ENCODE results near the gene NOXA1.

GRCh38 chr9:137422604-137423513 lies at the start of gene NOXA1, which contains the start of gene EXD3:
- TF ChIP-seq MXI1 (conservative IDR thresholded peaks at IDR 0.05; ENCODE audit: poor library complexity, severe bottlenecking) (peak; percentile 56), POLR2AphosphoS5 (IDR thresholded peaks at IDR 0.05) (peak; percentile 33), CTCF (IDR thresholded peaks at IDR 0.05; ENCODE audit: poor library complexity, severe bottlenecking) (peak; percentile 64), SMC3 (conservative IDR thresholded peaks at IDR 0.05; ENCODE audit: poor library complexity) (peak; percentile 13), REST (IDR thresholded peaks at IDR 0.05; ENCODE audit: borderline replicate concordance) (no peak), EZH2 (IDR thresholded peaks at IDR 0.05; ENCODE audit: borderline replicate concordance, insufficient read depth, low read length, poor library complexity, severe bottlenecking) (no peak), EP300 (conservative IDR thresholded peaks at IDR 0.05; ENCODE audit: poor library complexity, severe bottlenecking) (no peak), RAD21 (conservative IDR thresholded peaks at IDR 0.05) (no peak)

Measured in neural cell (in vitro differentiated cells).